LNCAP (cell line): Measurements from ENCODE around the gene PSME4.

Experiments
- CTCF ChIP-seq: fragments of 450-650 bp; IDR thresholded peaks from 2 replicates; pipeline ENCODE4 v1.5.1; 2017; ENCODE audit warnings: mild to moderate bottlenecking

PSME4 gene

GRCh38 chr2:53821810-53822209 is 149.0 kb downstream of the PSME4 start:
- TF ChIP-seq CTCF, result no peak

GRCh38 chr2:53820711-53821110 is 150.1 kb downstream of the PSME4 start:
- TF ChIP-seq CTCF, result no peak

GRCh38 chr2:53820048-53820447 is 150.7 kb downstream of the PSME4 start:
- TF ChIP-seq CTCF, result no peak

- TF ChIP-seq CTCF, result no peak
These were observed 151.2 kb downstream of the PSME4 start for GRCh38 chr2:53819634-53820033.

GRCh38 chr2:53818854-53819435 is 151.8 kb downstream of the PSME4 start:
- no peak for TF ChIP-seq CTCF
